Suppressor macrophage (primary cell): ENCODE measurements around the gene PRKCE.

ENCODE experiments used
- DNase-seq, 4 experiments: peaks; one replicate each; pipeline ENCODE4 v3.0.0-alpha.2; 2020 to 2022

The PRKCE gene

GRCh38 chr2:46236006-46236875 is 584.8 kb downstream of the PRKCE start:
- DNase-seq, result no peak

- DNase-seq, result no peak
Observed at GRCh38 chr2:46236876-46237859, 585.7 kb downstream of the PRKCE start.
